Heart left ventricle (tissue), 16 donors: ENCODE measurements around the gene ANKRD30A. TPM values are rescaled to one million over a fixed set of nuclear protein-coding genes. Genes with fewer than 3 reads are reported as not detected.
A peak's percentile ranks its signal among the peaks of the same experiment; 100 is the strongest.
"Not testable (repeated sequence)": the region's sequence is repeated elsewhere in the genome, so short reads cannot be mapped to it uniquely, and the experiment has no call there.

Experiments
- ATAC-seq, 4 donors: fragments of 200-7000 bp; cut with Tn5 transposase; one replicate each; pipeline ENCODE4 v1.9.1; 2020 to 2022; ENCODE audit warnings: moderate library complexity in 4 of 4, mild to moderate bottlenecking in 3 of 4, moderate number of reproducible peaks in 1 of 4
- DNase-seq, 5 donors: peaks; one replicate each; pipeline ENCODE4 v3.0.0-alpha.2; 2020
- H3K27ac ChIP-seq, 12 donors: fragments of 200-600 bp; sonication (generic) in 4 of 12; one replicate each; pipeline versions ENCODE4 v1.5.0 to v1.8.0; 2016 to 2022; ENCODE audit warnings: mild to moderate bottlenecking in 2 of 12
- H3K27me3 ChIP-seq, 9 donors: fragments of 200-600 bp; sonication (generic) in 2 of 9; one replicate each; pipeline versions ENCODE4 v1.5.1 to v1.8.0; 2016 to 2022; ENCODE audit warnings: mild to moderate bottlenecking in 3 of 9
- H3K36me3 ChIP-seq, 9 donors: fragments of 200-600 bp; sonication (generic) in 2 of 9; one replicate each; pipeline versions ENCODE4 v1.5.0 to v1.8.0; 2018 to 2022; ENCODE audit warnings: mild to moderate bottlenecking in 2 of 9
- H3K4me1 ChIP-seq, 12 donors: fragments of 200-600 bp; sonication (generic) in 4 of 12; one replicate each; pipeline versions ENCODE4 v1.5.0 to v1.8.0; 2016 to 2022; ENCODE audit warnings: mild to moderate bottlenecking in 3 of 12
- H3K4me3 ChIP-seq, 12 donors: fragments of 200-600 bp; sonication (generic) in 4 of 12; one replicate each; pipeline versions ENCODE4 v1.5.0 to v1.8.0; 2017 to 2022; ENCODE audit warnings: mild to moderate bottlenecking in 9 of 12, moderate library complexity in 4 of 12
- H3K9me3 ChIP-seq, 12 donors: fragments of 200-600 bp; sonication (generic) in 4 of 12; one replicate each; pipeline versions ENCODE4 v1.5.0 to v1.8.0; 2016 to 2022; ENCODE audit warnings: mild to moderate bottlenecking in 1 of 12
- CTCF ChIP-seq, 12 donors: fragments of 200-600 bp; sonication (generic) in 4 of 12; IDR thresholded peaks; one replicate each; pipeline versions ENCODE4 v1.5.0 to v1.8.0; 2018 to 2022; ENCODE audit warnings: antibody characterized with exemption in 12 of 12, mild to moderate bottlenecking in 5 of 12
- POLR2A ChIP-seq, 2 donors: fragments of 450-650 bp; IDR thresholded peaks; one replicate each; pipeline ENCODE4 v1.6.1; 2017; ENCODE audit warnings: antibody characterized with exemption in 2 of 2, mild to moderate bottlenecking in 2 of 2, moderate library complexity in 2 of 2
- WGBS, 4 donors: extraction: QIAGEN DNeasy Blood & Tissue Kit in 2 of 4; methylation state at CpG; one replicate each; pipeline versions ENCODE4 v1.1.5 to v1.1.7; 2013 to 2018; 5-methylcytosine and 5-hydroxymethylcytosine counted together
- intact Hi-C, 10 donors: fragments of 100-400 bp; cut with DNase I; formaldehyde crosslinking; loops; one replicate each; pipeline versions ENCODE4 v1.11.1 to v1.14.2; 2022
- polyA plus RNA-seq, 2 donors: library from polyadenylated mRNA; stranded (reverse); fragments of 200-250 nt; gene quantifications; one replicate each; pipeline ENCODE4 v1.2.3, GENCODE V29; 2013
- total RNA-seq, 9 donors: library from RNA; depleted of rRNA in 2 of 9; stranded (reverse); fragments of >200 nt in 2 of 9; fragmentation: NEBNext Ultra II Directional in 3 of 9; extraction: Animal tissue kit (Norgen Biotek cat#: 25700) in 3 of 9; gene quantifications; one replicate each; pipeline versions ENCODE4 v1.1.0 to v1.2.4, GENCODE V29; 2016 to 2023
- donor health status: ischemic (EF 13 %, LVEDD 7.1; RV severe dilation, severe dysfunction).
- donor health status: healthy with polysubstance abuse.
- donor health status: DM: no; HTN: yes; CAD: no.
- donor health status: DM: no; HTN: no; CAD: no.
- donor health status: ischemic (EF 25% LVEDD 6.9; RV normal size, moderate dysfunction).
- donor health status: ischemic (EF 25% LVEDD 5.7; RV mildly dilated, moderate dysfunction).
- donor health status: healthy.
- donor health status: DM: yes; HTN: yes; CAD: no.
- donor health status: ischemic (EF 35%, LVEDD 5.7; RV mildly dilated, moderate dysfunction).
- donor health status: nonischemic (EF 11% LVEDD 7.7; RV severe dilation, severe dysfunction).
- donor health status: DM: yes; HTN: yes; CAD: no.
- donor health status: PGD.
- donor health status: ischemic (EF 29% LVEDD 5.4; RV normal size, mild dysfunction).
- donor health status: nonischemic (EF 23%, LVEDD 6.1; RV moderate dilation, normal function).

Gene ANKRD30A
- total and polyA plus RNA-seq, 11 donors, result not detected

DNA sequence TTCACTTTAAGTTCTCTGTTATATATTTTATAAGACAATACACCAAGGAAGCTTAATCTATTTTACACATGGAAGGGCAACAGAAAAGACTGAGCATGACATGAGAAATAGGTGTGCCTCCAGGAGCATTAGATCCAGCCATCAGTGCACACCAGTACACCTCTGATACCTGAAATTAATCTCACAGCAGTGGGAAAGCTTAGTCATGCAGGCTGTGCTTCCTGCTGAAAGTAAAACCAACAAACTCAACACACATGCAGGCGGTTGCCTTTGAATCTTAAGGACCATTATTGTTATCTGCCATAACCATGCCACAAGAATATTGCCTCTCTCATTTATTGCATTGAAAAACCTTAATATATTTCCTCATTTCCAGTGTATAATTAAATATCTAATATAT, 16.4 kb upstream of the ANKRD30A start:
- WGBS, 4 donors, result 41 to 71% (median 63%) methylated on average over 1 of the region's 1 CpG
- Histone ChIP-seq H3K27ac (no peak overlapping the region), H3K4me3 (no peak overlapping the region), H3K9me3 (no peaks in the 10 kb centered on the region), H3K36me3 (no peaks in the 10 kb centered on the region), H3K4me1 (no peaks in the 10 kb centered on the region), H3K27me3 (no peaks in the 10 kb centered on the region)
- DNase-seq (no peak), ATAC-seq (no peak)
- intact Hi-C loops, result no loop called here
- no peak for TF ChIP-seq POLR2A (IDR thresholded peaks at IDR 0.05)
- TF ChIP-seq CTCF (IDR thresholded peaks at IDR 0.05), result no peak

DNA sequence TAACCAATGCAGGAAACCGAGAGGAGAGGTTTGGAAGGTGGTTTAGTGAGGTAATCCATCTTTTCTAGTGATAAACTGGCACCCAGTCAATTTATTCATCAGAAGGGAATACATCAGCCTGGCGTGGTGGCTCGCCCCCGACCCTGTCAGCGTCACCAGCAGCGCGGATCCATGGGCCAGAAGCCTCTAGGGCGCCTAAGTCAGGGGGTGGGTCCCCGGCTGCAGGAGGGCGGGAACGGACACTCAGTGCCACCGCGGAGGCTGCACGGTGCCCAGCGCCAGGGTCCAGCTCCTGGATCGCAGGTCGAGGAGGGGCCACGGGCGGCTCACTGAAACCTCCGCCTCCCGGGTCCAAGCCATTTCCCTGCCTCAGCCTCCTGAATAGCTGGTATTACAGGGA, 866 bp upstream of the ANKRD30A start:
- Histone ChIP-seq H3K27me3 (peaks cover 0 to 5% (median 0%) of the 10 kb centered on the region in 9 donors), H3K4me3 (no peak overlapping the region), H3K27ac (no peak overlapping the region), H3K36me3 (no peaks in the 10 kb centered on the region), H3K4me1 (no peaks in the 10 kb centered on the region), H3K9me3 (peaks cover 0 to 9% (median 0%) of the 10 kb centered on the region in 12 donors)
- WGBS, 4 donors, result 92 to 94% (median 93%) methylated on average over 21 of the region's 21 CpGs
- TF ChIP-seq POLR2A (IDR thresholded peaks at IDR 0.05) (no peak), CTCF (IDR thresholded peaks at IDR 0.05) (no peak)
- DNase-seq (peak in 1 of 5 donors; percentile 58), ATAC-seq (no peak)
- intact Hi-C loops, result no loop called here

DNA sequence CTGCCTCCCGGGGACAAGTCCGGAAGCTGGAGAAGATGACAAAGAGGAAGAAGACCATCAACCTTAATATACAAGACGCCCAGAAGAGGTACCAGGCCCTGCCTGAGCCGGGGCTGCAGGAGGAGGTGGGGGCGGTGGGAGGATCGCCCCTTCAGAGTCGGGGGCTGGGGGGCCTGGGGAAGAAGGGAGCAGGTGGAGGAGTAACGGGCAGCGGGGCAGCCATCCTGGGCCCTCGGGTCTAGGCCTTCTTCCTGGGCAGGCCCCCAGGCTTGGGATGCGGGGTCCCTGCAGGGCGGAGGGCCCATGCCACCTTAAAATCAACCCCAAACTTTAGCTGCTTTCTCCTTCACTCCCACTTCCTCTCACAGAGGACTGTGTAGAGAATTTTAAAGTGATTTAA, 523 bp downstream of the ANKRD30A start:
- TF ChIP-seq POLR2A (IDR thresholded peaks at IDR 0.05) (no peak), CTCF (IDR thresholded peaks at IDR 0.05) (no peak)
- Histone ChIP-seq H3K36me3 (no peaks in the 10 kb centered on the region), H3K27me3 (peaks cover 0 to 4% (median 0%) of the 10 kb centered on the region in 9 donors), H3K4me1 (no peaks in the 10 kb centered on the region), H3K27ac (no peak overlapping the region), H3K4me3 (no peak overlapping the region), H3K9me3 (peaks cover 0 to 9% (median 0%) of the 10 kb centered on the region in 12 donors)
- WGBS, 4 donors, result 84 to 95% (median 92%) methylated on average over 11 to 12 of the region's 12 CpGs
- ATAC-seq (no peak), DNase-seq (no peak)
- intact Hi-C loops, result no loop called here

DNA sequence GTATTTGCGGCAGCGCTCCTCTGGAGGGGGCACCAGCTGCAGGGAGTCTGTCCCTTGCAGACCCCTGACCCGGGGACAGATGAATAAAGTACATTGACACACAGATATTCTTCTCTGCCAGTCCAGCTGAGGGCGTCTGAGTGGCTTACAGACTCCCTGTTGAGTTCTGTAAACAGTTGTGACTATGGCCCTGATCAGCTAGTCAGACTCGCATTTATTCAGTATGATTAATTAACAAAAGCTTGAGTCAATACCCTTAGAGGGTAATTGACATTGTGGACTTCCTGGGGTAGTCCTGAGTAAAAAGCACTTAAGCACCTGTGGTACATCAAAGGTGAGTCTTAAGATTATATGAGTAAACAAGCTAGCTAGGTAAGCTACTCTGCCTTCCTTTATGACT, 21.0 kb downstream of the ANKRD30A start:
- TF ChIP-seq POLR2A (IDR thresholded peaks at IDR 0.05) (no peak), CTCF (IDR thresholded peaks at IDR 0.05) (no peak)
- Histone ChIP-seq H3K4me3 (no peak overlapping the region), H3K27me3 (no peaks in the 10 kb centered on the region), H3K9me3 (no peaks in the 10 kb centered on the region), H3K36me3 (no peaks in the 10 kb centered on the region), H3K4me1 (no peaks in the 10 kb centered on the region), H3K27ac (no peak overlapping the region)
- 12 to 34% (median 22%) methylated on average over 5 of the region's 5 CpGs for WGBS, 4 donors
- no peak for DNase-seq
- intact Hi-C loops, result no loop called here
- ATAC-seq, result no peak

- H3K4me1 ChIP-seq, H3K4me3 ChIP-seq, intact Hi-C loops, H3K27ac ChIP-seq, ATAC-seq, H3K9me3 ChIP-seq, DNase-seq, H3K27me3 ChIP-seq, H3K36me3 ChIP-seq: not testable (repeated sequence)
- 71 to 75% (median 73%) methylated on average over 4 of the region's 4 CpGs for WGBS, 4 donors
These were observed 37.0 kb downstream of the ANKRD30A start for GRCh38 chr10:37162430-37162829.

- H3K4me1 ChIP-seq, H3K27ac ChIP-seq, H3K9me3 ChIP-seq, intact Hi-C loops, H3K4me3 ChIP-seq, H3K27me3 ChIP-seq, DNase-seq, H3K36me3 ChIP-seq, ATAC-seq: not testable (repeated sequence)
- 62 to 82% (median 80%) methylated on average over 11 to 13 of the region's 13 CpGs for WGBS, 4 donors
These were observed 46.5 kb downstream of the ANKRD30A start for GRCh38 chr10:37171945-37172344.

DNA sequence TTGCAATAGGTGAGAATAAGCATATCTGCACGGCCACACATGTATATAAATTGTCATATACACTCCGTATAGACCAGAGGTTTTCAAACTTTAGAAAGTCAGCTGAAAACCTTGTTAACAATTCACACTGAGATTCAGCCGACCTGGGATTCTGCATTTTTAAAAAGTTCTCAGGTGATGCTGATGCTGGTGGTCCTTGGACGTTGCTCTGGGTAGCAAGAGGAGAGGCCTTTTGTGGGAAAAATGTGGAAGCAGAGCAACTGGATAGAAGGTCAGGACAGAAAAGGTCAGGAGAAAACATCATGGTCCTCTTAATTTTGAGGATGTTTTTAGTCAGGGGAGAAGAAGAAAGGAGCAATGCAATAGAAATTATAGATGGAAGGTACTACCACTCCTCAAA, 52.9 kb downstream of the ANKRD30A start:
- H3K27ac ChIP-seq, H3K4me3 ChIP-seq, H3K36me3 ChIP-seq, intact Hi-C loops, ATAC-seq, H3K27me3 ChIP-seq, H3K9me3 ChIP-seq, H3K4me1 ChIP-seq, DNase-seq: not testable (repeated sequence)
- 53 to 56% (median 55%) methylated on average over 4 of the region's 4 CpGs for WGBS, 4 donors

GRCh38 chr10:37182719-37183118, 57.3 kb downstream of the ANKRD30A start:
- ATAC-seq, intact Hi-C loops, H3K4me1 ChIP-seq, DNase-seq, H3K36me3 ChIP-seq, H3K27ac ChIP-seq, H3K27me3 ChIP-seq, H3K4me3 ChIP-seq: not testable (repeated sequence)
- WGBS, 4 donors, result 67 to 88% (median 74%) methylated on average over 1 to 7 of the region's 11 CpGs
- H3K9me3 ChIP-seq, result peaks cover 0 to 10% (median 0%) of the 10 kb centered on the region in 12 donors
